Spleen (tissue), 11 donors: ENCODE results near the gene CASP12. TPM values are rescaled to one million over a fixed set of nuclear protein-coding genes. Genes with fewer than 3 reads are reported as not detected.
A peak's percentile ranks its signal among the peaks of the same experiment; 100 is the strongest.

Source experiments
- DNase-seq: peaks from one replicate; pipeline ENCODE4 v3.0.0-alpha.2; 2020
- H3K27ac ChIP-seq, 8 donors: fragments of 200-600 bp; sonication (generic) in 7 of 8; 1 replicate in 4 of 8; 2 replicates in 4 of 8; pipeline versions ENCODE4 v1.5.0 to v1.8.0; 2016 to 2021; ENCODE audit warnings: inconsistent platforms in 4 of 8, mild to moderate bottlenecking in 4 of 8, moderate library complexity in 1 of 8
- H3K27me3 ChIP-seq, 7 donors: fragments of 200-600 bp; sonication (generic) in 6 of 7; replicated peaks in 1 of 7; 1 replicate in 4 of 7; 2 replicates in 3 of 7; pipeline versions ENCODE4 v1.5.0 to v1.8.0; 2016 to 2021; ENCODE audit warnings: inconsistent platforms in 3 of 7, mild to moderate bottlenecking in 1 of 7
- H3K36me3 ChIP-seq, 6 donors: fragments of 200-600 bp; sonication (generic) in 5 of 6; 1 replicate in 4 of 6; 2 replicates in 2 of 6; pipeline versions ENCODE4 v1.5.0 to v1.8.0; 2016 to 2021; ENCODE audit warnings: inconsistent platforms in 2 of 6
- H3K4me1 ChIP-seq, 6 donors: fragments of 200-600 bp; sonication (generic) in 5 of 6; 1 replicate in 3 of 6; 2 replicates in 3 of 6; pipeline versions ENCODE4 v1.5.0 to v1.8.0; 2016 to 2021; ENCODE audit warnings: inconsistent platforms in 3 of 6
- H3K4me3 ChIP-seq, 8 donors: fragments of 200-600 bp; sonication (generic) in 7 of 8; 1 replicate in 4 of 8; 2 replicates in 4 of 8; pipeline versions ENCODE4 v1.5.0 to v1.8.0; 2016 to 2021; ENCODE audit warnings: inconsistent platforms in 4 of 8, mild to moderate bottlenecking in 4 of 8, moderate library complexity in 2 of 8
- H3K9me3 ChIP-seq, 8 donors: fragments of 200-600 bp; sonication (generic) in 7 of 8; 1 replicate in 4 of 8; 2 replicates in 4 of 8; pipeline versions ENCODE4 v1.5.0 to v1.8.0; 2016 to 2021; ENCODE audit warnings: inconsistent platforms in 4 of 8
- CTCF ChIP-seq, 11 experiments: fragments of 200-600 bp in 7 of 11; fragments of 450-650 bp in 4 of 11; sonication (generic) in 4 of 11; IDR thresholded peaks in 8 of 11; conservative IDR thresholded peaks in 3 of 11; 1 replicate in 7 of 11; 2 replicates in 4 of 11; pipeline versions ENCODE4 v1.4.0 to v1.8.0; 2016 to 2021; ENCODE audit warnings: antibody characterized with exemption in 11 of 11, inconsistent platforms in 4 of 11, mild to moderate bottlenecking in 1 of 11
- POLR2A ChIP-seq, 3 donors: fragments of 450-650 bp; IDR thresholded peaks; one replicate each; pipeline ENCODE4 v1.5.1; 2017; ENCODE audit warnings: antibody characterized with exemption in 3 of 3, mild to moderate bottlenecking in 1 of 3
- POLR2AphosphoS5 ChIP-seq, 3 donors: sonication (generic); formaldehyde crosslinking; IDR thresholded peaks; one replicate each; pipeline ENCODE4 v1.5.1; 2017; ENCODE audit warnings: antibody characterized with exemption in 3 of 3
- WGBS, 5 donors: extraction: QIAGEN DNeasy Blood & Tissue Kit in 3 of 5; methylation state at CpG; one replicate each; pipeline versions ENCODE4 v1.1.5 to v1.1.7; 2013 to 2018; 5-methylcytosine and 5-hydroxymethylcytosine counted together
- intact Hi-C: fragments of 100-400 bp; cut with DNase I; formaldehyde crosslinking; loops from one replicate; pipeline ENCODE4 v1.15.0; 2023; ENCODE audit warnings: low total_unique reads
- polyA plus RNA-seq, 3 donors: library from polyadenylated mRNA; stranded (reverse); fragments of 200-250 nt; gene quantifications; one replicate each; pipeline ENCODE4 v1.2.1, GENCODE V29; 2013
- total RNA-seq, 7 donors: library from RNA; depleted of rRNA in 3 of 7; stranded (reverse); fragments of >200 nt in 3 of 7; fragmentation: NEBNext Ultra II Directional in 4 of 7; extraction: Animal tissue kit (Norgen Biotek cat#: 25700) in 4 of 7; gene quantifications; one replicate each; pipeline versions ENCODE4 v1.1.0 to v1.2.1, GENCODE V29; 2016 to 2021
- donor health status: healthy with polysubstance abuse.
- donor health status: DM: no; HTN: no; CAD: no; lungs with moderate emphysema.
- donor health status: DM: no; HTN: no; CAD: no.
- donor health status: Bipolar disorder and iron deficiency.
- donor health status: healthy.
- donor health status: DM: no; HTN: no; CAD: no.
- donor health status: DM: yes; HTN: yes; CAD: no.

The CASP12 gene
- total and polyA plus RNA-seq, 10 donors = 0.14 to 0.54 (median 0.39) TPM; not detected in 4

GRCh38 chr11:104879514-104880190 is 18.6 kb downstream of the CASP12 start:
- H3K27me3 ChIP-seq = no peaks in the 10 kb centered on the region
- 78 to 94% (median 86%) methylated on average over 5 of the region's 5 CpGs for WGBS, 5 donors
- TF ChIP-seq POLR2AphosphoS5 (IDR thresholded peaks at IDR 0.05) = no peak
- no peak for TF ChIP-seq CTCF (IDR thresholded peaks at IDR 0.05 in 8 of 11, conservative IDR thresholded peaks at IDR 0.05 in 3 of 11)
- TF ChIP-seq POLR2A (IDR thresholded peaks at IDR 0.05) = no peak
- intact Hi-C loops = no loop called here
- no peak for DNase-seq
- H3K27ac ChIP-seq = peak overlapping the region in 1 of 8 donors; percentile 69
- H3K36me3 ChIP-seq = no peaks in the 10 kb centered on the region
- no peaks in the 10 kb centered on the region for H3K9me3 ChIP-seq
- no peak overlapping the region for H3K4me3 ChIP-seq
- peaks cover 4 to 47% (median 23%) of the 10 kb centered on the region in 6 donors for H3K4me1 ChIP-seq

GRCh38 chr11:104876861-104877431 is 21.3 kb downstream of the CASP12 start:
- DNase-seq = no peak
- Histone ChIP-seq H3K27ac (peak overlapping the region; percentile 66 to 86 (median 80)), H3K4me1 (peaks cover 4 to 45% (median 23%) of the 10 kb centered on the region in 6 donors), H3K36me3 (no peaks in the 10 kb centered on the region), H3K27me3 (no peaks in the 10 kb centered on the region), H3K4me3 (peak overlapping the region in 1 of 8 donors; percentile 26), H3K9me3 (no peaks in the 10 kb centered on the region)
- 23 to 34% (median 32%) methylated on average over 5 of the region's 5 CpGs for WGBS, 5 donors
- TF ChIP-seq POLR2AphosphoS5 (IDR thresholded peaks at IDR 0.05) (no peak), CTCF (IDR thresholded peaks at IDR 0.05 in 8 of 11, conservative IDR thresholded peaks at IDR 0.05 in 3 of 11) (no peak), POLR2A (IDR thresholded peaks at IDR 0.05) (no peak)
- intact Hi-C loops = no loop called here

GRCh38 chr11:104876324-104876723 is 21.9 kb downstream of the CASP12 start:
- Histone ChIP-seq H3K27ac (peak overlapping the region; percentile 66 to 86 (median 80)), H3K9me3 (no peaks in the 10 kb centered on the region), H3K27me3 (no peaks in the 10 kb centered on the region), H3K4me1 (peaks cover 4 to 39% (median 23%) of the 10 kb centered on the region in 6 donors), H3K36me3 (no peaks in the 10 kb centered on the region), H3K4me3 (peak overlapping the region in 1 of 8 donors; percentile 26)
- no peak for DNase-seq
- TF ChIP-seq POLR2A (IDR thresholded peaks at IDR 0.05) = no peak
- TF ChIP-seq CTCF (IDR thresholded peaks at IDR 0.05 in 8 of 11, conservative IDR thresholded peaks at IDR 0.05 in 3 of 11) = no peak
- no peak for TF ChIP-seq POLR2AphosphoS5 (IDR thresholded peaks at IDR 0.05)
- intact Hi-C loops = no loop called here

GRCh38 chr11:104873252-104873651 is 25.0 kb downstream of the CASP12 start:
- Histone ChIP-seq H3K9me3 (no peaks in the 10 kb centered on the region), H3K36me3 (no peaks in the 10 kb centered on the region), H3K27ac (no peak overlapping the region), H3K4me3 (no peak overlapping the region), H3K4me1 (peaks cover 8 to 38% (median 25%) of the 10 kb centered on the region in 6 donors), H3K27me3 (no peaks in the 10 kb centered on the region)
- no peak for DNase-seq
- 79 to 83% (median 82%) methylated on average over 8 of the region's 8 CpGs for WGBS, 5 donors
- intact Hi-C loops = no loop called here
- TF ChIP-seq POLR2A (IDR thresholded peaks at IDR 0.05) (no peak), POLR2AphosphoS5 (IDR thresholded peaks at IDR 0.05) (no peak), CTCF (IDR thresholded peaks at IDR 0.05 in 8 of 11, conservative IDR thresholded peaks at IDR 0.05 in 3 of 11) (no peak)
